Measurements from ENCODE around the gene COL9A3.

DNA sequence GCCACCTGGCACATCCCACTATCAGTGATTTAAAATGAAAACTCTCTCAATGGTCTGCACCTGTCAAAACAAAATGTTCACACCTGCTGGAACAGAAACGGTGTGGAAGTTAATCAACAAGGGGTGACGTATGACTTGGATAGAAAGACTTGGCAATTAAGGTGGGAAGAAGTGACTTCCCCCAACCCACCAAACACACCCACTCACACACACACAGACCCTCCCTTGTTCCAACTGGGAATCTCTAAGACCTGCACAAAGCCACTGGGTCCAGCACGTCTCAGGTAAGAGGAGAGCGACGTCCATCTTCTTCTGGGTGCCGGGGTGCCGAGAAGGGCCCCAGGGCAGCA lies 69.8 kb downstream of the COL9A3 start:
- TF ChIP-seq, protein P1, sequence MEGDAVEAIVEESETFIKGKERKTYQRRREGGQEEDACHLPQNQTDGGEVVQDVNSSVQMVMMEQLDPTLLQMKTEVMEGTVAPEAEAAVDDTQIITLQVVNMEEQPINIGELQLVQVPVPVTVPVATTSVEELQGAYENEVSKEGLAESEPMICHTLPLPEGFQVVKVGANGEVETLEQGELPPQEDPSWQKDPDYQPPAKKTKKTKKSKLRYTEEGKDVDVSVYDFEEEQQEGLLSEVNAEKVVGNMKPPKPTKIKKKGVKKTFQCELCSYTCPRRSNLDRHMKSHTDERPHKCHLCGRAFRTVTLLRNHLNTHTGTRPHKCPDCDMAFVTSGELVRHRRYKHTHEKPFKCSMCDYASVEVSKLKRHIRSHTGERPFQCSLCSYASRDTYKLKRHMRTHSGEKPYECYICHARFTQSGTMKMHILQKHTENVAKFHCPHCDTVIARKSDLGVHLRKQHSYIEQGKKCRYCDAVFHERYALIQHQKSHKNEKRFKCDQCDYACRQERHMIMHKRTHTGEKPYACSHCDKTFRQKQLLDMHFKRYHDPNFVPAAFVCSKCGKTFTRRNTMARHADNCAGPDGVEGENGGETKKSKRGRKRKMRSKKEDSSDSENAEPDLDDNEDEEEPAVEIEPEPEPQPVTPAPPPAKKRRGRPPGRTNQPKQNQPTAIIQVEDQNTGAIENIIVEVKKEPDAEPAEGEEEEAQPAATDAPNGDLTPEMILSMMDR (conservative IDR thresholded peaks at IDR 0.05; ENCODE audit: low read length), result no peak
- TF ChIP-seq EZH2phosphoT487 (IDR thresholded peaks at IDR 0.05; ENCODE audit: borderline replicate concordance), result no peak

Measured in Loucy (cell line).